ENCODE data around the gene CGN.
"Not testable (repeated sequence)": the region's sequence is repeated elsewhere in the genome, so short reads cannot be mapped to it uniquely, and the experiment has no call there.

The CGN gene

GRCh38 chr1:151518936-151519335, 7.7 kb downstream of the CGN start:
- no peak overlapping the region for H3K4me3 ChIP-seq (ENCODE audit: low read depth, low read length)
- DNase-seq (ENCODE audit: low read depth) = no peak
- TF ChIP-seq, protein P1, sequence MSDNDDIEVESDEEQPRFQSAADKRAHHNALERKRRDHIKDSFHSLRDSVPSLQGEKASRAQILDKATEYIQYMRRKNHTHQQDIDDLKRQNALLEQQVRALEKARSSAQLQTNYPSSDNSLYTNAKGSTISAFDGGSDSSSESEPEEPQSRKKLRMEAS (IDR thresholded peaks at IDR 0.05; ENCODE audit: low read depth, low read length) = no peak

GRCh38 chr1:151519667-151520066, 8.5 kb downstream of the CGN start:
- TF ChIP-seq POLR2A (IDR thresholded peaks at IDR 0.05; ENCODE audit: extremely low read depth, insufficient read length) (no peak), CTCF (IDR thresholded peaks at IDR 0.05; ENCODE audit: low read depth, low read length) (no peak), MYC (IDR thresholded peaks at IDR 0.05; ENCODE audit: low read depth, low read length) (no peak)
- TF ChIP-seq, protein P1 (IDR thresholded peaks at IDR 0.05; ENCODE audit: low read depth, low read length) = no peak
- DNase-seq (ENCODE audit: low read depth) = no peak
- H3K4me3 ChIP-seq (ENCODE audit: low read depth, low read length) = no peak overlapping the region

- H3K4me3 ChIP-seq (ENCODE audit: low read depth, low read length) = no peak overlapping the region
- DNase-seq (ENCODE audit: low read depth) = no peak
- TF ChIP-seq MYC (IDR thresholded peaks at IDR 0.05; ENCODE audit: low read depth, low read length) (no peak), POLR2A (IDR thresholded peaks at IDR 0.05; ENCODE audit: extremely low read depth, insufficient read length) (no peak)
- TF ChIP-seq, protein P1 (IDR thresholded peaks at IDR 0.05; ENCODE audit: low read depth, low read length) = no peak
Measured at GRCh38 chr1:151520359-151520758, 9.2 kb downstream of the CGN start.

DNA sequence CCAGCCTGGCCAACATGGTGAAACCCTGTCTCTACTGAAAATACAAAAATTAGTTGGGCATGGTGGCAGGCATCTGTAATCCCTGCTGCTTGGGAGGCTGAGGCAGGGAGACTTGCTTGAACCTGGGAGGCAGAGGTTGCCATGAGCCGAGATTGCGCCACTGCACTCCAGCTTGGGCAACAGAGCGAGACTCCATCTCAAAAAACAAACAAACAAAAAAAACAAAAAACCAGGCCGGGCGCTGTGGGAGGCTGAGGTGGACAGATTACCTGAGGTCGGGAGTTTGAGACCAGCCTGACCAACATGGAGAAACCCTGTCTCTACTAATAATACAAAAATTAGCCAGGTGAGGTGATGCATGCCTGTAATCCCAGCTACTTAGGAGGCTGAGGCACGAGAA, 11.2 kb downstream of the CGN start:
- not testable (repeated sequence) for DNase-seq (ENCODE audit: low read depth); H3K4me3 ChIP-seq (ENCODE audit: low read depth, low read length)

DNA sequence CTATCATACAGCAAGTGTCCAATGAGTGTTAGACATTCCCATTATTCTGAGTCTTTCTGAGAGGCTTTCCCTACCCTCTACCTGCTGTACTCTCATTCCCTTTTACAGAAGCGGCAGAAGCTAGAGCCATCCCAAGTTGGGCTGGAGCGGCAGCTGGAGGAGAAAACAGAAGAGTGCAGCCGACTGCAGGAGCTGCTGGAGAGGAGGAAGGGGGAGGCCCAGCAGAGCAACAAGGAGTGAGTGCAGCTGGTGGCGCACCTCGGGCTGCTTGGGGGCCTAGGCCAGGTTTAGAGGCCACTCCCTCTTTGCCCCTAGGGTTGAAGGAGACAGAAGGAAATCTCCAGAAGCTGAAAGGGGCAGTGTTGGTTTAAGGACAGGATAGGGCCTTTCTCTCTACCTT, 12.1 kb downstream of the CGN start:
- no peak for DNase-seq (ENCODE audit: low read depth)
- no peak overlapping the region for H3K4me3 ChIP-seq (ENCODE audit: low read depth, low read length)
- no peak for TF ChIP-seq CTCF (IDR thresholded peaks at IDR 0.05; ENCODE audit: low read depth, low read length)
- no peak for TF ChIP-seq POLR2A (IDR thresholded peaks at IDR 0.05; ENCODE audit: extremely low read depth, insufficient read length)
- TF ChIP-seq, protein P1 (IDR thresholded peaks at IDR 0.05; ENCODE audit: low read depth, low read length) = no peak
- TF ChIP-seq MYC (IDR thresholded peaks at IDR 0.05; ENCODE audit: low read depth, low read length) = no peak

DNA sequence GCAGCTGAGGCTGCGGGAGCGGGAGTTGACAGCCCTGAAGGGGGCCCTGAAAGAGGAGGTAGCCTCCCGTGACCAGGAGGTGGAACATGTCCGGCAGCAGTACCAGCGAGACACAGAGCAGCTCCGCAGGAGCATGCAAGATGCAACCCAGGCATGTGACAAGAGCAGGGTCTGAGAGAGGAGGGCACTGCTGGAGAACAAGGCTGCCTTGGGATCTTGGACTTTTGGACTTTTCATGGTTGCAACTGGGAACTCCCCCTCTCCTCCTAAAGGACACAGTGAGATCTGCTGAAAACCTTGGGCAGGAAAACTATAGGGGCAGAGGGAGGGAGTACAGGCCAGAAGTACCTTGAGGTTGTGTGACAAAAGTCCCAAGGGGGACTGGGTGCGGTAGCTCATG, 13.5 kb downstream of the CGN start:
- TF ChIP-seq, protein P1 (IDR thresholded peaks at IDR 0.05; ENCODE audit: low read depth, low read length) = no peak
- TF ChIP-seq MYC (IDR thresholded peaks at IDR 0.05; ENCODE audit: low read depth, low read length) (no peak), CTCF (IDR thresholded peaks at IDR 0.05; ENCODE audit: low read depth, low read length) (no peak), POLR2A (IDR thresholded peaks at IDR 0.05; ENCODE audit: extremely low read depth, insufficient read length) (no peak)
- H3K4me3 ChIP-seq (ENCODE audit: low read depth, low read length) = no peak overlapping the region
- DNase-seq (ENCODE audit: low read depth) = peak; percentile 59

DNA sequence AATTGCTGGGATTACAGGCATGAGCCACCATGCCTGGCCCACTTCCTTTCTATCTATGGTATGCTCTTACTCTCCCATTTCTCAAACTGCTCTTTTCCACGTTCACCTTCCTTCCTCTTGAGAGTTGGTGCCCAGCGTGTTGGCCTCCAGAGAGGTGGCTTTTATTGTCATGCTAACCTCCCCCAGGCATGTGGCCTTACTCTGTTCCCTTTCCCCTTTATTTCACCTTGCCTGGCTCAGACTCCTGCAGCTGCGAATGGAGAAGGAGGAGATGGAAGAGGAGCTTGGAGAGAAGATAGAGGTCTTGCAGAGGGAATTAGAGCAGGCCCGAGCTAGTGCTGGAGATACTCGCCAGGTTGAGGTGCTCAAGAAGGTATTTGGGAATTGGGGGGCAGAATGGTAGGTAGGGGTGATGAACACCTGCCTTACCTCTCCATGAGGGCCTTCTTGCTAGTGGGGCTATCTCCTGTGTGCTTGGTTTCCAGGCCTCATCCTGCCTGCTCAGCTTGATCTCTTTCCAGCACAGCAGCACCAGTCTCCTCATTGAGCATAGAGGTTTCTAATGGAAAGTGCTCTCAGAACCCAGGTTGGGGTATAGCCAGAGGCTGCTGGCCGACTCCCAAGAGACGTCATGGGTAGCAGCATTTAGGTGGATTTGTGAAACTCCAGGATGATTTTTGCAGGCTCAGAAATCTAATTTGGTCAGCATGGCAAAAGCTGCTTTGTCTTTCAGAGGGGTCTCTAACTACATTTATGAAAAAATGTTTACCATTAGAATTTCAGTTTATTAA, 15.7 kb downstream of the CGN start:
- H3K4me3 ChIP-seq (ENCODE audit: low read depth, low read length) = no peak overlapping the region
- no peak for DNase-seq (ENCODE audit: low read depth)
- TF ChIP-seq POLR2A (IDR thresholded peaks at IDR 0.05; ENCODE audit: extremely low read depth, insufficient read length) = no peak
- TF ChIP-seq, protein P1 (IDR thresholded peaks at IDR 0.05; ENCODE audit: low read depth, low read length) = no peak
- no peak for TF ChIP-seq MYC (IDR thresholded peaks at IDR 0.05; ENCODE audit: low read depth, low read length)
- no peak for TF ChIP-seq CTCF (IDR thresholded peaks at IDR 0.05; ENCODE audit: low read depth, low read length)
